ENCODE measurements around the gene DEK. TPM values are rescaled to one million over a fixed set of nuclear protein-coding genes. Genes with fewer than 3 reads are reported as not detected.

Gene DEK
- total RNA-seq, 1 experiment from 2014 or later, result 108 TPM

GRCh38 chr6:18192026-18192425 is 72.3 kb downstream of the DEK start:
- POLR2A ChIA-PET, result no interaction called here
- intact Hi-C loops (cut with micrococcal nuclease), result no loop called here
- CTCF ChIA-PET, result no interaction called here

More at GRCh38 chr6:18192026-18192425, 72.3 kb downstream of the DEK start:
- DNase-seq (ENCODE audit: low read depth, low spot score) (no peak), ATAC-seq (no peak)
- no peak overlapping the region for H3K4me3 ChIP-seq (replicated peaks in 1 of 2; ENCODE audit: low read depth in 1 of 2, low read length in 2 of 2)
- RAD21 ChIA-PET (ENCODE audit: low non-redundant PET in 1 of 2, low total read pairs in 2 of 2, uncharacterized antibody in 2 of 2, unreplicated experiment in 2 of 2), result no interaction called here
- H3K4me1 ChIP-seq (ENCODE audit: control insufficient read depth in 1 of 2, insufficient read depth in 2 of 2, low read length in 2 of 2), result no peaks in the 10 kb centered on the region
- no peaks in the 10 kb centered on the region for H3K36me3 ChIP-seq (ENCODE audit: control insufficient read depth in 1 of 2, insufficient read depth in 2 of 2, low read length in 2 of 2)
- no peaks in the 10 kb centered on the region for H4K20me1 ChIP-seq (ENCODE audit: insufficient read depth)
- no peak overlapping the region for H3K9ac ChIP-seq (ENCODE audit: low read length)
- H3K79me2 ChIP-seq (ENCODE audit: insufficient read depth, low read length), result no peaks in the 10 kb centered on the region
- TF ChIP-seq TCF7L2 (IDR thresholded peaks at IDR 0.05; ENCODE audit: borderline replicate concordance, extremely low read depth, insufficient read depth, insufficient read length) (no peak), MAX (IDR thresholded peaks at IDR 0.05) (no peak), CEBPB (IDR thresholded peaks at IDR 0.05; ENCODE audit: low read depth) (no peak), POLR2A (IDR thresholded peaks at IDR 0.05; ENCODE audit: borderline replicate concordance, extremely low read depth, insufficient read depth, insufficient read length) (no peak), FOSL1 (IDR thresholded peaks at IDR 0.05; ENCODE audit: low read depth) (no peak), REST (IDR thresholded peaks at IDR 0.05; ENCODE audit: low read depth) (no peak), SIN3A (IDR thresholded peaks at IDR 0.05; ENCODE audit: low read depth) (no peak), EZH2 (IDR thresholded peaks at IDR 0.05) (no peak), EZH2phosphoT487 (IDR thresholded peaks at IDR 0.05; ENCODE audit: borderline replicate concordance) (no peak), EGR1 (IDR thresholded peaks at IDR 0.05; ENCODE audit: low read depth) (no peak), RAD21 (IDR thresholded peaks at IDR 0.05; ENCODE audit: low read depth) (no peak)
- no peak overlapping the region for H3K4me2 ChIP-seq (ENCODE audit: low read length)
- no TSS peak for BruUV-seq (replicated peaks)
- H3K27ac ChIP-seq (ENCODE audit: low read depth, low read length), result no peak overlapping the region
- H2AFZ ChIP-seq (ENCODE audit: low read depth, low read length, poor library complexity, severe bottlenecking), result no peak overlapping the region
- H3K27me3 ChIP-seq (ENCODE audit: insufficient read depth, low read length), result no peaks in the 10 kb centered on the region
- H3K9me2 ChIP-seq (ENCODE audit: insufficient read depth), result no peaks in the 10 kb centered on the region
- no peaks in the 10 kb centered on the region for H3K9me3 ChIP-seq (ENCODE audit: control insufficient read depth in 1 of 2, insufficient read depth in 1 of 2, low read depth in 1 of 2, low read length in 2 of 2)

Data from HCT116 (cell line).